ENCODE results near the gene ZNF324.
"Not testable (repeated sequence)": the region's sequence is repeated elsewhere in the genome, so short reads cannot be mapped to it uniquely, and the experiment has no call there.

ZNF324 gene

GRCh38 chr19:58473775-58474174 is 6.9 kb downstream of the ZNF324 start:
- no peak for DNase-seq

GRCh38 chr19:58474291-58474996 is 7.6 kb downstream of the ZNF324 start:
- no peak for DNase-seq

- DNase-seq = no peak
These were observed 8.3 kb downstream of the ZNF324 start for GRCh38 chr19:58474997-58475713.

- DNase-seq = peak; percentile 92
These were observed 9.0 kb downstream of the ZNF324 start, which contains the start of gene ZNF446 for GRCh38 chr19:58475714-58476497. TSS of gene ZNF446 (plus strand) at chr19:58476352. CDS start at chr19:58477219, 867 bp downstream.

- no peak for DNase-seq
These were observed 9.7 kb downstream of the ZNF324 start for GRCh38 chr19:58476498-58477015.

DNA sequence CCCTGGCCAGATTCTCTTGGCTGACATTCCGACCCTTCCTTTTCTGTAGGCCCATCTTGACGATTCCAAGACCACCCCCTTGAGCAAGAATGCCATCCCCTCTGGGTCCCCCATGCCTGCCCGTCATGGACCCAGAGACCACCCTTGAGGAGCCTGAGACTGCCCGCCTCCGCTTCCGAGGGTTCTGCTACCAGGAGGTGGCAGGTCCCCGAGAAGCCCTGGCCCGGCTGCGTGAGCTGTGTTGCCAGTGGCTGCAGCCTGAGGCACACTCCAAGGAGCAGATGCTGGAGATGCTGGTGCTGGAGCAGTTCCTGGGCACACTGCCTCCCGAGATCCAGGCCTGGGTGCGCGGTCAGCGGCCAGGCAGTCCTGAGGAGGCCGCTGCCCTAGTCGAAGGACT is 10.2 kb downstream of the ZNF324 start:
- no peak for DNase-seq

GRCh38 chr19:58477871-58478270 is 11.0 kb downstream of the ZNF324 start:
- DNase-seq = no peak

- no peak for DNase-seq
These were observed 12.4 kb downstream of the ZNF324 start for GRCh38 chr19:58479303-58479702.

DNA sequence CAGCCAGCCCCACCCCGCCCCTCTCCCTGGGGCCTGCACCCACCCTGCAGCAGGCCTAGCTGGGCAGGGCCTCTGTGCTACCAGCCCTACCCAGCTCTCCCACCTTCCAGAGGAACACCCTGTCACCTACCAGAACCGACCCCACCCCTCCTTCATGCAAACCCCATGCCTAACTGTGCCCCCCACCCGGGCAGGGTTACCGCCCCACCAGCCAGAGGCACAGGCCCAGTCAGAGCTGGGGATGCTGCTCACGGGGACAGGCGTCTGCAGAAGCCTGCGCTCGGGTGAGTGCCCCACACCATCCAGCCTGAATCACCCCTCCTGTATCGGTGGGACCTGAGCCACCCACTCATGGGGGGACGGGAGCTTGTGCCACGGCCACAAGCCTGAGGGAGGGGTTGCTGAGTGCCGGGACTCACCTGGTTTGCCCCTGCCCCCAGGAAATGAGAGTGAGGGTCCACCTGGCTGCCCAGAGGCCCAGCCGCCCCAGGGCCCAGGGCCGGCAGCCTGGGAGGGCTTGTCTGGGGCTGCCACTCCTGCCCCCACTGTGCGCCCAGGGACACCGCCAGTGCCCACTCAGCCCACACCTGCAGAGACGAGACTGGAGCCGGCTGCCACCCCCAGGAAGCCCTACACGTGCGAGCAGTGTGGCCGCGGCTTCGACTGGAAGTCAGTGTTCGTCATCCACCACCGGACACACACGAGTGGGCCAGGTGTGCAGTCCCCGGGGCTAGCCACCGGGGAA is 13.0 kb downstream of the ZNF324 start:
- no peak for DNase-seq

- no peak for DNase-seq
These were observed 13.6 kb downstream of the ZNF324 start for GRCh38 chr19:58480481-58480830.

- no peak for DNase-seq
These were observed 14.0 kb downstream of the ZNF324 start for GRCh38 chr19:58480831-58481230.

- DNase-seq = no peak
These were observed 15.5 kb downstream of the ZNF324 start for GRCh38 chr19:58482372-58482771.

- DNase-seq = no peak
These were observed 16.9 kb downstream of the ZNF324 start for GRCh38 chr19:58483776-58484175.

GRCh38 chr19:58484349-58484748 is 17.5 kb downstream of the ZNF324 start:
- not testable (repeated sequence) for DNase-seq

DNA sequence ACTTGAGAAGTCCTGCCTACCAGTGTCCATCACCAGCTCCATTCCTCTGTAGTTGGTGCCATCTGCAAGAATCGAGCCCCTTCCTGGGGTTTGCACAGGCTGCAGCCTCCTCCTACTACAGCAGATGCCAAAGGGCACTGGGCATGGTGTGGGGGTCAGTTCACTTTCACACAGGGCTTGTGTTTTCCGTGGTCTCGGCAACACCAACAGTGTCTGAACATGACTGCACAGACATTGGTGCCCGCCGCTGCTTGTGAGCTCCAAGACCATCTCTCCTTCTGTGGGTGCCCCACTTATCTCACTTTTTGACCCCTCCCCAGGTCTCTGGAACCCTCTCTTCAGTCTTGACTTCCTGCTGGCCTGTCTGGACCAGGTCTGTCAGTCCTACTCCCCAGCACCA is 24.5 kb downstream of the ZNF324 start:
- no peak for DNase-seq

GRCh38 chr19:58492265-58492664 is 25.4 kb downstream of the ZNF324 start:
- DNase-seq = no peak

GRCh38 chr19:58497634-58498170 is 30.8 kb downstream of the ZNF324 start:
- no peak for DNase-seq

DNA sequence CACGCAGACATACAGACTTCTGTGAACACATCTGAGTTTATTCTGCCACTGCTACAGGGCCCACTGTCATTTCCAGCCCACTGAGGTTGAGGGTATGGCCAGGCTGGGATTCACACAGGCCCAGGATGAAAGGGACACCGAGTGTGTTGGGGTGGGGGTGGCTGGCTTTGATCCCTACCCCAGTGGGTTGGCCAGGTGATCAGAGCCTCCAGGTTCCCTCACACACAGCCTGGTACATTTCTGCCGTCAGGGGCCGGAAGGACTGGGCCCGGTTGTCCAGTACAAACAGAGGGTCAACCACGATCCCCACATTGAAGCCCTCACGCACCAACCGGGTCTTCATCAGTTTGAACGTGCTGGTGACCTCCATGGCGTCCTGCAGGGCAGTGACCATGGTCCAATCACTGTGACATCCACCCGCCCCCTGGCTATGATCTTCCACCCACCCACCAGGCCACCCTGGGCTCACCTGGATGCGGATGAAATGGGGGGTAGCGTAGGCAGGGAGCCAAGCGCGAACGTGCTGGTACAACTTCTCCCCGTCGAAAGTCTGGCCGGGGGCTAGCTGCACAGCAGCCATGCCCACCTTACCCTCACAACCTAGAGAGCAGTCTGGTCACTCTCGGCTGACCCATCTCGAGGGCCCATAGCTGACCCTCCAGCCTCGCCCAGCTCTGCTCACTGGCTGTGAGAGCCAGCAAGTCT is 31.6 kb downstream of the ZNF324 start:
- no peak for DNase-seq

GRCh38 chr19:58499021-58499927 is 32.4 kb downstream of the ZNF324 start:
- peak; percentile 90 for DNase-seq

- no peak for DNase-seq
These were observed 33.4 kb downstream of the ZNF324 start for GRCh38 chr19:58500242-58500641.
